SK-N-SH (cell line): ENCODE results near the gene CEP63. TPM values are rescaled to one million over a fixed set of nuclear protein-coding genes. Genes with fewer than 3 reads are reported as not detected.
A peak's percentile ranks its signal among the peaks of the same experiment; 100 is the strongest.

Source experiments
- CTCF ChIA-PET: fragments of 300-600, 350-600 bp; formaldehyde crosslinking; extraction: SDS; loops from one replicate; lab custom pipeline; 2021; lab: Yijun Ruan, JAX
- POLR2A ChIA-PET: fragments of 350-600 bp; sonication (Branson Sonifier 250); formaldehyde crosslinking; extraction: SDS; loops from one replicate; lab custom pipeline; 2020; ENCODE audit warnings: antibody characterized with exemption, inconsistent platforms; lab: Yijun Ruan, JAX
- DNase-seq: peaks from one replicate; pipeline ENCODE4 v3.0.0; 2012
- H2AFZ ChIP-seq: fragments of 200-600 bp; sonication (generic); 2 replicates; pipeline ENCODE4 v1.8.1; 2016; ENCODE audit warnings: antibody characterized with exemption, mild to moderate bottlenecking, low read depth
- H3F3A ChIP-seq: fragments of 200-600 bp; sonication (generic); replicated peaks from 2 replicates; pipeline ENCODE3; 2016; ENCODE audit warnings: antibody characterized with exemption, mild to moderate bottlenecking; ENCODE audit not compliant: insufficient read depth
- H3K27ac ChIP-seq, 2 experiments: fragments of 200-500 bp in 1 of 2; fragments of 200-600 bp in 1 of 2; sonication (Bioruptor generic) in 1 of 2; sonication (generic), shearing (Covaris generic) in 1 of 2; 2 replicates each; pipeline versions ENCODE4 v1.5.1 to v1.6.1; 2014 to 2016; ENCODE audit warnings: low read depth in 2 of 2, inconsistent platforms in 1 of 2, low read length in 1 of 2, mild to moderate bottlenecking in 1 of 2, mixed read lengths in 1 of 2
- H3K27me3 ChIP-seq: fragments of 200-600 bp; sonication (generic), shearing (Covaris generic); 2 replicates; pipeline ENCODE4 v1.6.1; 2016; ENCODE audit warnings: mixed run types; ENCODE audit not compliant: insufficient read depth
- H3K36me3 ChIP-seq, 2 experiments: fragments of 200-500 bp in 1 of 2; fragments of 200-600 bp in 1 of 2; sonication (Bioruptor generic) in 1 of 2; sonication (generic) in 1 of 2; replicated peaks in 1 of 2; 2 replicates each; pipeline versions ENCODE3 to v1.5.1; 2014 to 2016; ENCODE audit warnings: low read length in 1 of 2, mild to moderate bottlenecking in 1 of 2; ENCODE audit not compliant: insufficient read depth in 2 of 2, control insufficient read depth in 1 of 2
- H3K4me1 ChIP-seq, 2 experiments: fragments of 200-500 bp in 1 of 2; fragments of 200-600 bp in 1 of 2; sonication (Bioruptor generic) in 1 of 2; sonication (generic), shearing (Covaris generic) in 1 of 2; 2 replicates each; pipeline versions ENCODE4 v1.5.1 to v1.6.1; 2014 to 2016; ENCODE audit warnings: low read depth in 1 of 2, low read length in 1 of 2, mixed run types in 1 of 2; ENCODE audit not compliant: insufficient read depth in 2 of 2, control insufficient read depth in 1 of 2
- H3K4me2 ChIP-seq: fragments of 200-600 bp; sonication (generic), shearing (Covaris generic); 2 replicates; pipeline ENCODE4 v1.6.1; 2017; ENCODE audit warnings: mixed run types
- H3K4me3 ChIP-seq, 2 experiments: fragments of 200-500 bp in 1 of 2; fragments of 200-600 bp in 1 of 2; sonication (Bioruptor generic) in 1 of 2; sonication (generic), shearing (Covaris generic) in 1 of 2; 2 replicates each; pipeline versions ENCODE4 v1.5.1 to v1.8.1; 2014 to 2016; ENCODE audit warnings: low read depth in 2 of 2, inconsistent platforms in 1 of 2, low read length in 1 of 2, mild to moderate bottlenecking in 1 of 2, mixed read lengths in 1 of 2, moderate library complexity in 1 of 2
- H3K79me2 ChIP-seq: fragments of 200-600 bp; sonication (generic); 2 replicates; pipeline ENCODE4 v1.8.1; 2017; ENCODE audit warnings: mild to moderate bottlenecking; ENCODE audit not compliant: insufficient read depth
- H3K9ac ChIP-seq: fragments of 200-600 bp; sonication (generic); 2 replicates; pipeline ENCODE4 v1.6.1; 2017; ENCODE audit warnings: mixed run types
- H3K9me2 ChIP-seq: fragments of 200-600 bp; sonication (generic); 2 replicates; pipeline ENCODE4 v1.6.1; 2017; ENCODE audit warnings: mixed run types
- H3K9me3 ChIP-seq: fragments of 200-600 bp; sonication (generic); 2 replicates; pipeline ENCODE4 v1.6.1; 2017; ENCODE audit warnings: mixed run types, mild to moderate bottlenecking, moderate library complexity
- H4K20me1 ChIP-seq: fragments of 200-600 bp; sonication (generic); 2 replicates; pipeline ENCODE4 v1.6.1; 2017; ENCODE audit warnings: mild to moderate bottlenecking, mixed run types; ENCODE audit not compliant: insufficient read depth
- CTCF ChIP-seq: fragments of 200-600 bp; sonication (generic); IDR thresholded peaks from 2 replicates; pipeline ENCODE4 v1.6.1; 2017; ENCODE audit warnings: antibody characterized with exemption, mild to moderate bottlenecking, moderate library complexity
- ELF1 ChIP-seq: IDR thresholded peaks from 2 replicates; pipeline ENCODE4 v1.4.0; 2012
- EP300 ChIP-seq, 2 experiments: IDR thresholded peaks; 2 replicates each; pipeline versions ENCODE4 v1.4.0 to v1.6.1; 2012; ENCODE audit warnings: borderline replicate concordance in 1 of 2, low read depth in 1 of 2, low read length in 1 of 2
- EZH2phosphoT487 ChIP-seq: fragments of 200-600 bp; sonication (generic); IDR thresholded peaks from 2 replicates; pipeline ENCODE4 v1.6.1; 2017; ENCODE audit warnings: low read depth, mixed run types, mild to moderate bottlenecking, antibody characterized with exemption, moderate library complexity, borderline replicate concordance
- FOSL2 ChIP-seq: IDR thresholded peaks from 2 replicates; pipeline ENCODE4 v1.4.0; 2012; ENCODE audit warnings: low read depth, mild to moderate bottlenecking, moderate library complexity, borderline replicate concordance
- FOXM1 ChIP-seq: IDR thresholded peaks from 2 replicates; pipeline ENCODE4 v1.4.0; 2012; ENCODE audit warnings: low read depth, mild to moderate bottlenecking
- GABPA ChIP-seq: IDR thresholded peaks from 2 replicates; pipeline ENCODE4 v1.4.0; 2012; ENCODE audit warnings: low read depth, mild to moderate bottlenecking
- GATA2 ChIP-seq: sonication (generic); formaldehyde crosslinking; IDR thresholded peaks from 2 replicates; pipeline ENCODE4 v1.5.0; 2020; ENCODE audit warnings: mild to moderate bottlenecking, missing genetic modification reagents
- MXI1 ChIP-seq: IDR thresholded peaks from 2 replicates; pipeline ENCODE4 v1.6.1; 2012; ENCODE audit warnings: mild to moderate bottlenecking, low read depth, low read length, improper control_type of control experiment
- NFIC ChIP-seq: IDR thresholded peaks from 2 replicates; pipeline ENCODE4 v1.4.0; 2012; ENCODE audit warnings: borderline replicate concordance
- NRF1 ChIP-seq: IDR thresholded peaks from 2 replicates; pipeline ENCODE4 v1.6.1; 2012; ENCODE audit warnings: low read depth, mild to moderate bottlenecking, low read length
- PBX3 ChIP-seq: IDR thresholded peaks from 2 replicates; pipeline ENCODE4; 2012
- RAD21 ChIP-seq: IDR thresholded peaks from 2 replicates; pipeline ENCODE4 v1.6.1; 2012; ENCODE audit warnings: mild to moderate bottlenecking, low read length
- RCOR1 ChIP-seq: fragments of 150-350 bp; IDR thresholded peaks from 2 replicates; pipeline ENCODE4 v1.6.1; 2017; ENCODE audit warnings: antibody characterized with exemption, low read length
- SMC3 ChIP-seq: IDR thresholded peaks from 2 replicates; pipeline ENCODE4 v1.6.1; 2012; ENCODE audit warnings: low read depth, low read length, improper control_type of control experiment
- YY1 ChIP-seq: IDR thresholded peaks from 2 replicates; pipeline ENCODE4 v1.4.0; 2012; ENCODE audit warnings: low read depth, mild to moderate bottlenecking
- ZBTB33 ChIP-seq: IDR thresholded peaks from 2 replicates; pipeline ENCODE4 v1.4.0; 2012; ENCODE audit warnings: low read depth, borderline replicate concordance
- WGBS: methylation state at CpG from one replicate; pipeline ENCODE4 v1.1.6; 2017; ENCODE audit warnings: low lambda C conversion rate; 5-methylcytosine and 5-hydroxymethylcytosine counted together
- polyA plus RNA-seq, 3 experiments: library from polyadenylated mRNA; depleted of rRNA; stranded (reverse); fragments of >200 nt; gene quantifications; 2 replicates each; pipeline ENCODE4 v1.2.3, GENCODE V29; 2012

Gene CEP63
- polyA plus RNA-seq, 1 of the 3 experiments (the other 2 are of a cell fraction): 6.3 TPM

- CTCF ChIA-PET: interaction anchor here (1.3 to 2.0 kb wide), 4 partner anchors 24 to 154 kb away, joined by 3 to 7 read pairs (median 4); no protein-coding TSS in a partner anchor
Observed at GRCh38 chr3:134449951-134450350, 35.9 kb upstream of the CEP63 start.

GRCh38 chr3:134453631-134454030, 32.2 kb upstream of the CEP63 start:
- ChIA-PET CTCF (interaction anchor here (1.1 to 3.0 kb wide), 3 partner anchors 20 to 153 kb away, joined by 3 to 13 read pairs (median 3); no protein-coding TSS in a partner anchor), POLR2A (no interaction called here)
- DNase-seq: peak; percentile 20
- Histone ChIP-seq H3K4me2 (no peak overlapping the region), H4K20me1 (no peaks in the 10 kb centered on the region), H3K9me3 (no peaks in the 10 kb centered on the region), H3K9ac (no peak overlapping the region), H3K36me3 (no peaks in the 10 kb centered on the region), H3K27me3 (no peaks in the 10 kb centered on the region), H3K9me2 (no peaks in the 10 kb centered on the region), H3K4me1 (peaks cover 0 to 3% of the 10 kb centered on the region in 2 experiments; a peak in 1 of 4 replicates), H3F3A (no peaks in the 10 kb centered on the region), H3K79me2 (no peaks in the 10 kb centered on the region), H3K4me3 (no peak overlapping the region), H2AFZ (no peak overlapping the region), H3K27ac (no peak overlapping the region)
- 74% methylated on average over 6 of the region's 6 CpGs for WGBS
- TF ChIP-seq NRF1 (no peak), ELF1 (no peak), ZBTB33 (no peak), RAD21 (peak; percentile 23; the same call in 1 of the 2 replicates), RCOR1 (no peak), EP300 (IDR thresholded peaks at IDR 0.05; ENCODE audit: borderline replicate concordance in 1 of 2, low read depth in 1 of 2, low read length in 1 of 2) (no peak), CTCF (peak; percentile 30; the same call in 1 of the 2 replicates)

More at GRCh38 chr3:134449951-134450350, 35.9 kb upstream of the CEP63 start:
- Histone ChIP-seq H3K9me2 (no peaks in the 10 kb centered on the region), H3K36me3 (no peaks in the 10 kb centered on the region), H3K4me1 (no peaks in the 10 kb centered on the region), H3F3A (no peaks in the 10 kb centered on the region), H3K79me2 (no peaks in the 10 kb centered on the region), H3K4me3 (no peak overlapping the region), H2AFZ (no peak overlapping the region), H3K27ac (no peak overlapping the region), H3K9ac (no peak overlapping the region), H4K20me1 (no peaks in the 10 kb centered on the region), H3K9me3 (no peaks in the 10 kb centered on the region), H3K4me2 (no peak overlapping the region), H3K27me3 (no peaks in the 10 kb centered on the region)
- POLR2A ChIA-PET: no interaction called here
- no peak for TF ChIP-seq GATA2 (CRISPR knock-in tag)
- TF ChIP-seq MXI1: no peak
- no peak for TF ChIP-seq EP300 (IDR thresholded peaks at IDR 0.05; ENCODE audit: borderline replicate concordance in 1 of 2, low read depth in 1 of 2, low read length in 1 of 2)
- TF ChIP-seq YY1: no peak
- no peak for TF ChIP-seq NRF1
- TF ChIP-seq RAD21: no peak
- no peak for TF ChIP-seq SMC3
- no peak for TF ChIP-seq NFIC
- no peak for TF ChIP-seq EZH2phosphoT487
- no peak for TF ChIP-seq FOSL2
- no peak for TF ChIP-seq GABPA
- no peak for TF ChIP-seq FOXM1
- no peak for TF ChIP-seq PBX3
- 94% methylated on average over 3 of the region's 3 CpGs for WGBS
- DNase-seq: no peak
